ENCODE data around the gene EGLN1.
"Not testable (repeated sequence)": the region's sequence is repeated elsewhere in the genome, so short reads cannot be mapped to it uniquely, and the experiment has no call there.

Gene EGLN1

GRCh38 chr1:231421971-231422797 is at the start of gene EGLN1:
TSS of gene EGLN1 (minus strand) at chr1:231422287. CDS start at chr1:231421888, 399 bp downstream.
- DNase-seq: peak; percentile 91

GRCh38 chr1:231471500-231471899 is 49.4 kb upstream of the EGLN1 start:
- DNase-seq: not testable (repeated sequence)

GRCh38 chr1:231471027-231471426 is 48.9 kb upstream of the EGLN1 start:
- DNase-seq: not testable (repeated sequence)

GRCh38 chr1:231467986-231468385 is 45.9 kb upstream of the EGLN1 start:
- no peak for DNase-seq

- no peak for DNase-seq
These were observed 43.0 kb upstream of the EGLN1 start for GRCh38 chr1:231465051-231465450.

- DNase-seq: no peak
These were observed 41.5 kb upstream of the EGLN1 start for GRCh38 chr1:231463541-231463940.

GRCh38 chr1:231460614-231461013 is 38.5 kb upstream of the EGLN1 start:
- DNase-seq: no peak

GRCh38 chr1:231459438-231459837 is 37.4 kb upstream of the EGLN1 start:
- not testable (repeated sequence) for DNase-seq

GRCh38 chr1:231457956-231458355 is 35.9 kb upstream of the EGLN1 start:
- not testable (repeated sequence) for DNase-seq

GRCh38 chr1:231454133-231454532 is 32.0 kb upstream of the EGLN1 start:
- not testable (repeated sequence) for DNase-seq

- DNase-seq: no peak
These were observed 24.1 kb upstream of the EGLN1 start for GRCh38 chr1:231446138-231446537.

GRCh38 chr1:231444059-231444458 is 22.0 kb upstream of the EGLN1 start:
- DNase-seq: no peak

- DNase-seq: no peak
These were observed 21.3 kb upstream of the EGLN1 start for GRCh38 chr1:231443363-231443762.

GRCh38 chr1:231442735-231443134 is 20.6 kb upstream of the EGLN1 start:
- DNase-seq: peak; percentile 46

- DNase-seq: no peak
These were observed 10.9 kb upstream of the EGLN1 start for GRCh38 chr1:231432996-231433395.

GRCh38 chr1:231431665-231432415 is 9.8 kb upstream of the EGLN1 start:
- no peak for DNase-seq

- not testable (repeated sequence) for DNase-seq
These were observed 8.7 kb upstream of the EGLN1 start for GRCh38 chr1:231430678-231431352.

GRCh38 chr1:231428377-231428776 is 6.3 kb upstream of the EGLN1 start:
- no peak for DNase-seq

- DNase-seq: no peak
These were observed 3.1 kb upstream of the EGLN1 start for GRCh38 chr1:231424950-231425805.

GRCh38 chr1:231423648-231424047 is 1.6 kb upstream of the EGLN1 start:
- DNase-seq: no peak

- DNase-seq: no peak
These were observed 767 bp upstream of the EGLN1 start for GRCh38 chr1:231422798-231423309.

- DNase-seq: peak; percentile 34
These were observed 529 bp downstream of the EGLN1 start for GRCh38 chr1:231421546-231421970.

Measured in HCEC 1CT (cell line).